K562 (cell line): ENCODE data around the gene CCDC71L. TPM values are rescaled to one million over a fixed set of nuclear protein-coding genes. Genes with fewer than 3 reads are reported as not detected.

ENCODE experiments used
- DNMT1 ChIP-seq: fragments of 450-650 bp; IDR thresholded peaks from 2 replicates; pipeline ENCODE4 v1.6.1; 2016; ENCODE audit warnings: antibody characterized with exemption, mild to moderate bottlenecking
- HDAC3 ChIP-seq: fragments of 450-650 bp; IDR thresholded peaks from 2 replicates; pipeline ENCODE4 v1.6.1; 2018; ENCODE audit warnings: borderline replicate concordance, mild to moderate bottlenecking, moderate library complexity; ENCODE audit not compliant: partially characterized antibody
- HMBOX1 ChIP-seq: sonication (generic); IDR thresholded peaks from 2 replicates; pipeline ENCODE4 v1.6.1; 2016
- KDM4B ChIP-seq, 2 experiments: fragments of 450-650 bp in 1 of 2; sonication (generic) in 1 of 2; IDR thresholded peaks; 2 replicates each; pipeline ENCODE4 v1.6.1; 2016 to 2017; ENCODE audit warnings: borderline replicate concordance in 2 of 2, antibody characterized with exemption in 1 of 2, low read depth in 1 of 2, mild to moderate bottlenecking in 1 of 2
- MYC ChIP-seq, 2 experiments: fragments of 250-450 bp in 1 of 2; sonication (Bioruptor Pico) in 1 of 2; IDR thresholded peaks; 2 replicates each; pipeline versions ENCODE4 v1.5.1 to v1.6.1; 2012 to 2021; ENCODE audit warnings: low read depth in 2 of 2, borderline replicate concordance in 1 of 2, improper control_type of control experiment in 1 of 2, low read length in 1 of 2, mild to moderate bottlenecking in 1 of 2, moderate library complexity in 1 of 2
- SNIP1 ChIP-seq: fragments of 450-650 bp; IDR thresholded peaks from 2 replicates; pipeline ENCODE4 v1.7.1; 2017; ENCODE audit warnings: low read depth, mild to moderate bottlenecking
- SOX6 ChIP-seq: fragments of 450-650 bp; IDR thresholded peaks from 2 replicates; pipeline ENCODE4 v1.6.1; 2014; ENCODE audit warnings: mild to moderate bottlenecking
- SRSF9 ChIP-seq: fragments of 200-400 bp; formaldehyde crosslinking; IDR thresholded peaks from 2 replicates; pipeline ENCODE4 v1.6.1; 2017; ENCODE audit warnings: low read depth, low read length, borderline replicate concordance
- THAP7 ChIP-seq: fragments of 250-450 bp; sonication (Bioruptor Pico); IDR thresholded peaks from 2 replicates; pipeline ENCODE4 v1.5.0; 2021
- ZNF395 ChIP-seq: fragments of 200-800 bp; sonication (Bioruptor generic); IDR thresholded peaks from 2 replicates; pipeline ENCODE4 v1.6.1; 2017; ENCODE audit warnings: missing genetic modification characterization, missing compliant biosample characterization
- ZNF561 ChIP-seq: fragments of 450-650 bp; formaldehyde crosslinking; conservative IDR thresholded peaks from 2 replicates; pipeline ENCODE4 v1.4.0; 2020; ENCODE audit warnings: mild to moderate bottlenecking, moderate library complexity
- polyA plus RNA-seq, 8 experiments: library from polyadenylated mRNA; depleted of rRNA in 4 of 8; stranded (reverse) in 5 of 8; unstranded in 3 of 8; fragments of >200 nt; fragmentation: Nextera tagmentation in 2 of 8; fragmentation: Illumina TruSeq in 1 of 8; extraction: Ambion mirVana in 2 of 8; extraction: Trizol in 1 of 8; gene quantifications; 2 replicates each; pipeline versions ENCODE4 v1.2.1 to v1.2.3, GENCODE V29; 2011 to 2014; ENCODE audit warnings: inconsistent platforms in 1 of 8, missing spikeins in 1 of 8
- total RNA-seq, 7 experiments: library from RNA; depleted of rRNA in 6 of 7; stranded (reverse); fragments of >200 nt in 6 of 7; fragmentation: Illumina TruSeq in 2 of 7; extraction: Trizol in 2 of 7; gene quantifications; 2 replicates each; pipeline versions ENCODE4 v1.2.1 to v1.2.3, GENCODE V29; 2011 to 2021; ENCODE audit warnings: low replicate concordance in 1 of 7
- TF ChIP-seq, protein P1 (sequence below): sonication (generic); formaldehyde crosslinking; IDR thresholded peaks from 2 replicates; pipeline ENCODE4 v1.5.0; 2020; ENCODE audit warnings: missing genetic modification reagents
- TF ChIP-seq, protein P2 (sequence below): fragments of 250-450 bp; sonication (Bioruptor Pico); IDR thresholded peaks from 2 replicates; pipeline ENCODE4 v1.4.0; 2020; ENCODE audit warnings: mild to moderate bottlenecking, moderate library complexity
- TF ChIP-seq, protein P3 (sequence below): fragments of 250-450 bp; sonication (Bioruptor Pico); IDR thresholded peaks from 2 replicates; pipeline ENCODE4 v1.4.0; 2020

The CCDC71L gene
- total and polyA plus RNA-seq, 9 of the 15 experiments (the other 6 are each of a cell fraction or from before 2014, with no cell fraction given) = 5.7 to 108 (median 25.4) TPM

GRCh38 chr7:106658316-106659165 is 2.4 kb downstream of the CCDC71L start (continued):
- TF ChIP-seq, protein P1, sequence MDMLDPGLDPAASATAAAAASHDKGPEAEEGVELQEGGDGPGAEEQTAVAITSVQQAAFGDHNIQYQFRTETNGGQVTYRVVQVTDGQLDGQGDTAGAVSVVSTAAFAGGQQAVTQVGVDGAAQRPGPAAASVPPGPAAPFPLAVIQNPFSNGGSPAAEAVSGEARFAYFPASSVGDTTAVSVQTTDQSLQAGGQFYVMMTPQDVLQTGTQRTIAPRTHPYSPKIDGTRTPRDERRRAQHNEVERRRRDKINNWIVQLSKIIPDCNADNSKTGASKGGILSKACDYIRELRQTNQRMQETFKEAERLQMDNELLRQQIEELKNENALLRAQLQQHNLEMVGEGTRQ (CRISPR knock-in tag) = no peak
- TF ChIP-seq DNMT1 = peak; percentile 63; the same call in 1 of the 2 replicates
- no peak for TF ChIP-seq SRSF9
- no peak for TF ChIP-seq ZNF395 (CRISPR knock-in tag)
- peak; percentile 59; the same call in 1 of the 2 replicates for TF ChIP-seq HMBOX1
- no peak for TF ChIP-seq ZNF561 (CRISPR knock-in tag)
- no peak for TF ChIP-seq KDM4B (IDR thresholded peaks at IDR 0.05; ENCODE audit: borderline replicate concordance in 2 of 2, low read depth in 1 of 2)
- no peak for TF ChIP-seq SNIP1
- 0 out of 2 replicates have a peak, but pooled peaks have one; percentile 24 for TF ChIP-seq THAP7 (CRISPR knock-in tag)
- TF ChIP-seq, protein P2, sequence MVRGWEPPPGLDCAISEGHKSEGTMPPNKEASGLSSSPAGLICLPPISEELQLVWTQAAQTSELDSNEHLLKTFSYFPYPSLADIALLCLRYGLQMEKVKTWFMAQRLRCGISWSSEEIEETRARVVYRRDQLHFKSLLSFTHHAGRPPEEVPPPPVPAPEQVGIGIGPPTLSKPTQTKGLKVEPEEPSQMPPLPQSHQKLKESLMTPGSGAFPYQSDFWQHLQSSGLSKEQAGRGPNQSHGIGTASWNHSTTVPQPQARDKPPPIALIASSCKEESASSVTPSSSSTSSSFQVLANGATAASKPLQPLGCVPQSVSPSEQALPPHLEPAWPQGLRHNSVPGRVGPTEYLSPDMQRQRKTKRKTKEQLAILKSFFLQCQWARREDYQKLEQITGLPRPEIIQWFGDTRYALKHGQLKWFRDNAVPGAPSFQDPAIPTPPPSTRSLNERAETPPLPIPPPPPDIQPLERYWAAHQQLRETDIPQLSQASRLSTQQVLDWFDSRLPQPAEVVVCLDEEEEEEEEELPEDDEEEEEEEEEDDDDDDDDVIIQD (CRISPR knock-in tag) = no peak
- TF ChIP-seq, protein P3, sequence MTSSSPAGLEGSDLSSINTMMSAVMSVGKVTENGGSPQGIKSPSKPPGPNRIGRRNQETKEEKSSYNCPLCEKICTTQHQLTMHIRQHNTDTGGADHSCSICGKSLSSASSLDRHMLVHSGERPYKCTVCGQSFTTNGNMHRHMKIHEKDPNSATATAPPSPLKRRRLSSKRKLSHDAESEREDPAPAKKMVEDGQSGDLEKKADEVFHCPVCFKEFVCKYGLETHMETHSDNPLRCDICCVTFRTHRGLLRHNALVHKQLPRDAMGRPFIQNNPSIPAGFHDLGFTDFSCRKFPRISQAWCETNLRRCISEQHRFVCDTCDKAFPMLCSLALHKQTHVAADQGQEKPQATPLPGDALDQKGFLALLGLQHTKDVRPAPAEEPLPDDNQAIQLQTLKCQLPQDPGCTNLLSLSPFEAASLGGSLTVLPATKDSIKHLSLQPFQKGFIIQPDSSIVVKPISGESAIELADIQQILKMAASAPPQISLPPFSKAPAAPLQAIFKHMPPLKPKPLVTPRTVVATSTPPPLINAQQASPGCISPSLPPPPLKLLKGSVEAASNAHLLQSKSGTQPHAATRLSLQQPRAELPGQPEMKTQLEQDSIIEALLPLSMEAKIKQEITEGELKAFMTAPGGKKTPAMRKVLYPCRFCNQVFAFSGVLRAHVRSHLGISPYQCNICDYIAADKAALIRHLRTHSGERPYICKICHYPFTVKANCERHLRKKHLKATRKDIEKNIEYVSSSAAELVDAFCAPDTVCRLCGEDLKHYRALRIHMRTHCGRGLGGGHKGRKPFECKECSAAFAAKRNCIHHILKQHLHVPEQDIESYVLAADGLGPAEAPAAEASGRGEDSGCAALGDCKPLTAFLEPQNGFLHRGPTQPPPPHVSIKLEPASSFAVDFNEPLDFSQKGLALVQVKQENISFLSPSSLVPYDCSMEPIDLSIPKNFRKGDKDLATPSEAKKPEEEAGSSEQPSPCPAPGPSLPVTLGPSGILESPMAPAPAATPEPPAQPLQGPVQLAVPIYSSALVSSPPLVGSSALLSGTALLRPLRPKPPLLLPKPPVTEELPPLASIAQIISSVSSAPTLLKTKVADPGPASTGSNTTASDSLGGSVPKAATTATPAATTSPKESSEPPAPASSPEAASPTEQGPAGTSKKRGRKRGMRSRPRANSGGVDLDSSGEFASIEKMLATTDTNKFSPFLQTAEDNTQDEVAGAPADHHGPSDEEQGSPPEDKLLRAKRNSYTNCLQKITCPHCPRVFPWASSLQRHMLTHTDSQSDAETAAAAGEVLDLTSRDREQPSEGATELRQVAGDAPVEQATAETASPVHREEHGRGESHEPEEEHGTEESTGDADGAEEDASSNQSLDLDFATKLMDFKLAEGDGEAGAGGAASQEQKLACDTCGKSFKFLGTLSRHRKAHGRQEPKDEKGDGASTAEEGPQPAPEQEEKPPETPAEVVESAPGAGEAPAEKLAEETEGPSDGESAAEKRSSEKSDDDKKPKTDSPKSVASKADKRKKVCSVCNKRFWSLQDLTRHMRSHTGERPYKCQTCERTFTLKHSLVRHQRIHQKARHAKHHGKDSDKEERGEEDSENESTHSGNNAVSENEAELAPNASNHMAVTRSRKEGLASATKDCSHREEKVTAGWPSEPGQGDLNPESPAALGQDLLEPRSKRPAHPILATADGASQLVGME (CRISPR knock-in tag) = no peak
- no peak for TF ChIP-seq MYC (IDR thresholded peaks at IDR 0.05; ENCODE audit: low read depth, low read length)
- no peak for TF ChIP-seq MYC (CRISPR knock-in tag; IDR thresholded peaks at IDR 0.05; ENCODE audit: borderline replicate concordance, low read depth)
- TF ChIP-seq SOX6 = peak; percentile 50; the same call in 1 of the 2 replicates
- TF ChIP-seq HDAC3 = peak; percentile 22
